H1 (cell line): ENCODE measurements around the gene OSGEPL1. TPM values are rescaled to one million over a fixed set of nuclear protein-coding genes. Genes with fewer than 3 reads are reported as not detected.
"Not testable (repeated sequence)": the region's sequence is repeated elsewhere in the genome, so short reads cannot be mapped to it uniquely, and the experiment has no call there.

Experiments used
- CTCF ChIA-PET: fragments of 300-600 bp; sonication (Branson Sonifier 250); formaldehyde crosslinking; loops from one replicate; lab custom pipeline; 2021; ENCODE audit not compliant: partially characterized antibody; lab: Charles Lee
- POLR2A ChIA-PET: fragments of 300-600 bp; sonication (Branson Sonifier 250); formaldehyde crosslinking; loops from one replicate; lab custom pipeline; 2021; ENCODE audit warnings: inconsistent platforms; ENCODE audit not compliant: partially characterized antibody; lab: Charles Lee
- DNase-seq, 2 experiments: peaks; one replicate each; pipeline versions ENCODE4 v3.0.0 to v3.0.0-alpha.2; 2010 to 2022; ENCODE audit warnings: low spot score in 2 of 2, low read depth in 1 of 2, mixed read lengths in 1 of 2
- FAIRE-seq: peaks from 2 replicates; lab custom pipeline; 2011; peaks lifted over from hg19 to GRCh38; lab: Jason Lieb, UNC
- H2AFZ ChIP-seq: 2 replicates; pipeline ENCODE4 v1.8.1; 2012; ENCODE audit warnings: low read length, inconsistent platforms
- H2AK5ac ChIP-seq: 2 replicates; pipeline ENCODE4 v1.6.1; 2013; ENCODE audit warnings: low read depth, low read length
- H2BK120ac ChIP-seq: replicated peaks from 2 replicates; pipeline ENCODE3; 2013; ENCODE audit warnings: low read depth, low read length, inconsistent platforms
- H2BK12ac ChIP-seq: 2 replicates; pipeline ENCODE4 v1.6.1; 2013; ENCODE audit warnings: low read depth, low read length
- H2BK15ac ChIP-seq: 2 replicates; pipeline ENCODE4 v1.6.1; 2013; ENCODE audit warnings: low read length
- H2BK20ac ChIP-seq: 2 replicates; pipeline ENCODE4 v1.6.1; 2013; ENCODE audit warnings: low read length
- H2BK5ac ChIP-seq: 2 replicates; pipeline ENCODE4 v1.6.1; 2013; ENCODE audit warnings: low read depth, low read length
- H3K14ac ChIP-seq: 2 replicates; pipeline ENCODE4 v1.6.1; 2013; ENCODE audit warnings: inconsistent platforms; ENCODE audit not compliant: insufficient read length
- H3K18ac ChIP-seq: 2 replicates; pipeline ENCODE4 v1.6.1; 2013; ENCODE audit warnings: low read length; ENCODE audit errors: extremely low read depth
- H3K23ac ChIP-seq: 2 replicates; pipeline ENCODE4 v1.6.1; 2013; ENCODE audit warnings: inconsistent platforms; ENCODE audit not compliant: insufficient read length
- H3K23me2 ChIP-seq: 2 replicates; pipeline ENCODE4 v1.6.1; 2013; ENCODE audit warnings: low read depth, low read length
- H3K27ac ChIP-seq: 2 replicates; pipeline ENCODE4 v1.6.1; 2011; ENCODE audit warnings: low read depth, low read length, inconsistent platforms
- H3K27me3 ChIP-seq, 4 experiments: replicated peaks in 1 of 4; 1 replicate in 1 of 4; 2 replicates in 3 of 4; pipeline versions ENCODE4 v1.6.1 to v1.8.1; 2011 to 2013; ENCODE audit warnings: low read length in 3 of 4, mild to moderate bottlenecking in 3 of 4, inconsistent platforms in 2 of 4, mixed read lengths in 2 of 4, moderate library complexity in 1 of 4; ENCODE audit not compliant: control insufficient read depth in 3 of 4, insufficient read depth in 3 of 4; ENCODE audit errors: extremely low read depth in 1 of 4
- H3K36me3 ChIP-seq, 4 experiments: 2 replicates each; pipeline versions ENCODE4 v1.6.1 to v1.8.1; 2011 to 2013; ENCODE audit warnings: mild to moderate bottlenecking in 4 of 4, low read length in 3 of 4, moderate library complexity in 2 of 4, control low read depth in 1 of 4, inconsistent platforms in 1 of 4; ENCODE audit not compliant: insufficient read depth in 4 of 4, control insufficient read depth in 2 of 4
- H3K4ac ChIP-seq: replicated peaks from 2 replicates; pipeline ENCODE3; 2013; ENCODE audit warnings: low read length, low read depth, mixed read lengths, inconsistent platforms; ENCODE audit not compliant: insufficient read length
- H3K4me1 ChIP-seq, 4 experiments: replicated peaks in 1 of 4; 1 replicate in 1 of 4; 2 replicates in 3 of 4; pipeline versions ENCODE4 v1.6.1 to v1.8.1; 2011 to 2013; ENCODE audit warnings: low read length in 3 of 4, inconsistent platforms in 2 of 4, mixed read lengths in 1 of 4; ENCODE audit not compliant: insufficient read depth in 4 of 4, control insufficient read depth in 3 of 4
- H3K4me2 ChIP-seq, 2 experiments: 2 replicates each; pipeline versions ENCODE4 v1.6.1 to v1.8.1; 2011 to 2013; ENCODE audit warnings: low read depth in 2 of 2, low read length in 2 of 2, control low read depth in 1 of 2, inconsistent platforms in 1 of 2, mild to moderate bottlenecking in 1 of 2; ENCODE audit not compliant: insufficient read depth in 1 of 2
- H3K4me3 ChIP-seq, 4 experiments: fragments of 200-600, 300-600 bp in 1 of 4; sonication (generic), shearing (Covaris generic), sonication (Bioruptor Twin) in 1 of 4; 2 replicates each; pipeline versions ENCODE4 v1.5.1 to v1.8.1; 2011 to 2016; ENCODE audit warnings: low read length in 4 of 4, low read depth in 3 of 4, control low read depth in 2 of 4, inconsistent platforms in 2 of 4, mild to moderate bottlenecking in 2 of 4, mixed read lengths in 1 of 4, moderate library complexity in 1 of 4; ENCODE audit not compliant: insufficient read depth in 2 of 4; ENCODE audit errors: extremely low read depth in 1 of 4
- H3K56ac ChIP-seq: replicated peaks from 2 replicates; pipeline ENCODE3; 2013; ENCODE audit warnings: low read depth, mild to moderate bottlenecking, mixed read lengths, low read length, inconsistent platforms; ENCODE audit not compliant: insufficient read length
- H3K79me1 ChIP-seq: 2 replicates; pipeline ENCODE4 v1.6.1; 2013; ENCODE audit warnings: low read depth, low read length, control low read depth
- H3K79me2 ChIP-seq, 2 experiments: 2 replicates each; pipeline versions ENCODE4 v1.6.1 to v1.8.1; 2012 to 2013; ENCODE audit warnings: low read length in 2 of 2, mild to moderate bottlenecking in 2 of 2, inconsistent platforms in 1 of 2; ENCODE audit not compliant: insufficient read depth in 2 of 2, control insufficient read depth in 1 of 2
- H3K9ac ChIP-seq, 4 experiments: replicated peaks in 1 of 4; 1 replicate in 1 of 4; 2 replicates in 3 of 4; pipeline versions ENCODE4 v1.6.1 to v1.8.1; 2011 to 2013; ENCODE audit warnings: low read depth in 3 of 4, low read length in 3 of 4, control low read depth in 2 of 4, mild to moderate bottlenecking in 2 of 4, moderate library complexity in 2 of 4, inconsistent platforms in 1 of 4; ENCODE audit errors: extremely low read depth in 1 of 4
- H3K9me3 ChIP-seq, 2 experiments: 2 replicates each; pipeline versions ENCODE4 v1.6.1 to v1.8.1; 2012 to 2013; ENCODE audit warnings: mild to moderate bottlenecking in 2 of 2, moderate library complexity in 2 of 2, control low read depth in 1 of 2, inconsistent platforms in 1 of 2, low read depth in 1 of 2, low read length in 1 of 2, mixed read lengths in 1 of 2; ENCODE audit not compliant: insufficient read depth in 2 of 2
- H4K20me1 ChIP-seq, 2 experiments: replicated peaks in 1 of 2; 2 replicates each; pipeline versions ENCODE3 to v1.8.1; 2011 to 2013; ENCODE audit warnings: inconsistent platforms in 2 of 2, low read length in 2 of 2, mild to moderate bottlenecking in 1 of 2; ENCODE audit not compliant: insufficient read depth in 2 of 2, control insufficient read depth in 1 of 2
- H4K5ac ChIP-seq: 2 replicates; pipeline ENCODE4 v1.6.1; 2013; ENCODE audit warnings: low read length, low read depth, mixed read lengths, inconsistent platforms; ENCODE audit not compliant: insufficient read length
- H4K8ac ChIP-seq: 2 replicates; pipeline ENCODE4 v1.8.0; 2013; ENCODE audit warnings: mild to moderate bottlenecking, moderate library complexity, low read length, inconsistent platforms; ENCODE audit not compliant: insufficient read depth; ENCODE audit errors: extremely low read depth
- H4K91ac ChIP-seq: replicated peaks from 2 replicates; pipeline ENCODE3; 2013; ENCODE audit warnings: low read length, mixed read lengths, inconsistent platforms; ENCODE audit not compliant: insufficient read length
- WGBS, 2 experiments: shearing (Covaris generic) in 1 of 2; methylation state at CpG; one replicate each; pipeline versions ENCODE4 v1.1.6 to v1.1.7; 2013 to 2015; ENCODE audit warnings: low lambda C conversion rate in 2 of 2, mixed read lengths in 2 of 2, inconsistent platforms in 1 of 2, low coverage in 1 of 2, missing lambda C conversion rate in 1 of 2; ENCODE audit not compliant: insufficient replicate concordance in 2 of 2, insufficient coverage in 1 of 2, insufficient read length in 1 of 2; ENCODE audit errors: extremely low coverage in 1 of 2, missing lambda C conversion rate in 1 of 2; 5-methylcytosine and 5-hydroxymethylcytosine counted together
- polyA plus RNA-seq, 7 experiments: library from polyadenylated mRNA; depleted of rRNA in 3 of 7; stranded (reverse) in 5 of 7; unstranded in 2 of 7; fragments of >200 nt in 5 of 7; fragments of 200-250 nt in 2 of 7; gene quantifications; 1 replicate in 5 of 7; 2 replicates in 1 of 7; 4 replicates in 1 of 7; pipeline versions ENCODE4 v1.2.1 to v1.2.3, GENCODE V29; 2011 to 2013; ENCODE audit warnings: missing spikeins in 2 of 7, mixed read lengths in 2 of 7
- total RNA-seq: library from RNA; stranded (reverse); fragmentation: NEBNext Ultra II Directional; extraction: Animal tissue kit (Norgen Biotek cat#: 25700); gene quantifications from 2 replicates; pipeline ENCODE4 v1.2.1, GENCODE V29; 2021

The OSGEPL1 gene
- total and polyA plus RNA-seq, 2 of the 8 experiments (the other 6 are each of a cell fraction or from before 2014, with no cell fraction given): 7.1 to 15.7 TPM

- H4K20me1 ChIP-seq, H3K27me3 ChIP-seq, H3K14ac ChIP-seq, H3K4ac ChIP-seq, FAIRE-seq, H3K27ac ChIP-seq, H2AK5ac ChIP-seq, H3K79me1 ChIP-seq, H2BK15ac ChIP-seq, H4K8ac ChIP-seq, H3K4me1 ChIP-seq, H3K23me2 ChIP-seq, H3K79me2 ChIP-seq, H2BK5ac ChIP-seq, H3K18ac ChIP-seq, H4K91ac ChIP-seq, H2BK120ac ChIP-seq, H3K23ac ChIP-seq, H2AFZ ChIP-seq, H3K9me3 ChIP-seq, DNase-seq, H3K56ac ChIP-seq, H4K5ac ChIP-seq, POLR2A ChIA-PET, H2BK20ac ChIP-seq, H3K36me3 ChIP-seq, H3K9ac ChIP-seq, H3K4me3 ChIP-seq, H2BK12ac ChIP-seq, H3K4me2 ChIP-seq: not testable (repeated sequence)
- WGBS, 2 experiments: 95% methylated on average over 14 of the region's 19 CpGs; no CpG with 5 or more reads in 1 of the 2 experiments
- CTCF ChIA-PET: interaction anchor here (1.4 to 4.5 kb wide), 2 partner anchors 11 to 13 kb away, joined by 4 to 21 read pairs; no protein-coding TSS in a partner anchor
Measured at GRCh38 chr2:189760154-189760553, 2.4 kb downstream of the OSGEPL1 start.
